ENCODE results near the gene SWAP70.

DNA sequence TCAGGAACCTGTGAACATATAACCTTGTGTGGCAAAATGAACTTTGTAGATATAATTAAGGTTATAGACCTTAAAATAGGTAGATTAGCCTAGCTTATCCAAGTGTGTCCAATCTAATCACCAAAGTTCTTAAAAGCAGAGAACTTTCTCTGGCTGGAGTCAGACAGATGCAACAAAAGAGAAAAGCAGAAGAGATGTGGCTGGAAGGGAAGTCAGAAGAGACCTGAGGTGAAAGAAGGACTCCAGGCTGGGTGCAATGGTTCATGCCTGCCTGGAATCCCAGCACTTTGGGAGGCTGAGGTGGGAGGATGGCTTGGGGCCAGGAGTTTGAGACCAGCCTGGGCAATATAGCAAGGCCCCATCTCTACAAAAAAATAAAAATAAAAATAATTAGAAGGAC is 39.4 kb upstream of the SWAP70 start:
- TF ChIP-seq YY1 (IDR thresholded peaks at IDR 0.05; ENCODE audit: insufficient read depth, insufficient read length) (no peak), SUZ12 (IDR thresholded peaks at IDR 0.05; ENCODE audit: extremely low read depth, insufficient read depth, insufficient read length) (no peak)
